GM12873 (cell line): ENCODE data around the gene BCO1.

Experiments
- TF ChIP-seq, protein P1 (sequence below): IDR thresholded peaks from 2 replicates; pipeline ENCODE4 v1.5.1; 2012; ENCODE audit warnings: low read depth, mild to moderate bottlenecking, moderate library complexity, low read length, control low read depth; ENCODE audit not compliant: insufficient read depth; ENCODE audit errors: missing control alignments

BCO1 gene

DNA sequence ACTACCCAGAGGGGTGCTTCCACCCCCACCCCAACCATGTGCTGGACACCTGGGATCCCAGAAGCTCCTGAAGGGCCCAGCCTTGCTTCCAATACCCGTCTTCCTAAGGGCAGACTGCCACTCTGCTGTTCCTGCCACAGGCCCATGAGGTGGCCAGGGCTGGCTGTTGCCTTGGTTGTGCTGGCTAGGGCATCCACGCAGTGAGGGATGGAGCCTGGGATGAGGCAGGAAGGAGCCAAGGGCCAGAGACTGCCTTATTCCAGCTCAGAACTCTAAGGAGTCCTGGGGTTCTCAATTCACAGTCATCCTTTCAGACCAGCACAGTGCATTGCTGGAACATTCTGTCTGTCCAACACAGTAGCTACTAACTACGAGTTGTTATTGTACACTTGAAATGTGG, 37.8 kb downstream of the BCO1 start:
- TF ChIP-seq, protein P1, sequence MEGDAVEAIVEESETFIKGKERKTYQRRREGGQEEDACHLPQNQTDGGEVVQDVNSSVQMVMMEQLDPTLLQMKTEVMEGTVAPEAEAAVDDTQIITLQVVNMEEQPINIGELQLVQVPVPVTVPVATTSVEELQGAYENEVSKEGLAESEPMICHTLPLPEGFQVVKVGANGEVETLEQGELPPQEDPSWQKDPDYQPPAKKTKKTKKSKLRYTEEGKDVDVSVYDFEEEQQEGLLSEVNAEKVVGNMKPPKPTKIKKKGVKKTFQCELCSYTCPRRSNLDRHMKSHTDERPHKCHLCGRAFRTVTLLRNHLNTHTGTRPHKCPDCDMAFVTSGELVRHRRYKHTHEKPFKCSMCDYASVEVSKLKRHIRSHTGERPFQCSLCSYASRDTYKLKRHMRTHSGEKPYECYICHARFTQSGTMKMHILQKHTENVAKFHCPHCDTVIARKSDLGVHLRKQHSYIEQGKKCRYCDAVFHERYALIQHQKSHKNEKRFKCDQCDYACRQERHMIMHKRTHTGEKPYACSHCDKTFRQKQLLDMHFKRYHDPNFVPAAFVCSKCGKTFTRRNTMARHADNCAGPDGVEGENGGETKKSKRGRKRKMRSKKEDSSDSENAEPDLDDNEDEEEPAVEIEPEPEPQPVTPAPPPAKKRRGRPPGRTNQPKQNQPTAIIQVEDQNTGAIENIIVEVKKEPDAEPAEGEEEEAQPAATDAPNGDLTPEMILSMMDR, result no peak

DNA sequence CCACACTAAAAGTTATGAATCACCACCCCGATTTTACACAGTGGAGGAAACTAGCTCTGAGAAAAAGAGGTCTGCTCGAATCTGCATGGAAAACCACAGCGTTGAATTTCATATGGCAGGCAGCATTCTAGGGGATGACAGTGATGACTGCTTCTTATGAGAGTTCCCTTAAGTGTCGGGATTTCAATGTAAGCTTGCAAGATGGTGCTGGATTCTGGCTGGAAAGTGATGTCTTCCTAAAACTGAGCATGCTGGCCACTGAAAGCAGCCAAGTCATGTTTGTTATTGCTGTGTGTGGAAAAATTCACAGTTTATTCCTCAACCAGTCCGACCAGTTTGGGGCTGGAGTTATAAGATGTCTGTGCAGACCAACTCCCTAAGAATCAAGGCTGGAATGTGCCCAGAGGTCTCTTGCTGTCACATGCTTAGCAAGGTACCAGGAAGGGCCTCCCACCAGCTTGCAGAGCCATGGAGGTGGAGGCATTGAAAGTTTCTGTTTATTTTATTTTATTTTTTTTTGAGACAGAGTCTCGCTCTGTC, 39.1 kb downstream of the BCO1 start:
- TF ChIP-seq, protein P1, result no peak

DNA sequence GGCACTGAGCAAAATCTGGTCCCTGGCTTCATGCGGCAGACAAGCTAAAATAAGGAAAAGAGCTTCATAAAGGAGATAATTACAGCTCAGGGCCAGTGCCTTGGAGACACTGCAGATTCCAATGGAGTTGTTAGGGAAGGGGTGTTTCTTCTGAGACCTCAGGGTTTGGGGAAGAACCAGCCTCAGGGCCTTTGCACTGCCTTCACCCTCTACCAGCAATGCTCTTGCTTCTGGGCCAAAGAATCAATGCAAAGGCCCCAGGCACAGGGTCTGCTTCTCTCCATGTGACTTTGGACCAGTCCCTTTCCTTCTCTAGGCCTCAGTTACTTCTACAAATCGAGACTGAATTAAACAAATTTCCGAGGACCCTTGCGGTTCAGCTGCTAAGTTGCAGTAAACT, 40.0 kb downstream of the BCO1 start:
- TF ChIP-seq, protein P1, result no peak

DNA sequence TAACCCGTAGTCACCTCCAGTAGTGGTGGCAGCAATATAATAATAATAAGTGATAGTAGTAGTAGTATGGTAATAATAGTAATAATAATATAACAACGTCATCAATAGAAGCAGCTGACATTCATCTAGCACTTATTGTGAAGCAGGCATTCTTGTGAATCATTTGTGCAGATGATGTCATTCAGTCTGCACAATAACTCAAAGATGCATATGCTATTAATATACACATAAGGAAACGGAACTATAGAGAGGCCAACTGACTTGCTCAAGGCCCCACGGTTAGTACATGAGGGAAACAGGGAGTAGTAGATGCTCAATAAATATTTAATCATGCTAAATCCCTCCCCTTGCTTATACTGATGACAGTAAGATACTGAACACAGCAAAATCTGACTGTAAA, 40.9 kb downstream of the BCO1 start:
- TF ChIP-seq, protein P1, result no peak

DNA sequence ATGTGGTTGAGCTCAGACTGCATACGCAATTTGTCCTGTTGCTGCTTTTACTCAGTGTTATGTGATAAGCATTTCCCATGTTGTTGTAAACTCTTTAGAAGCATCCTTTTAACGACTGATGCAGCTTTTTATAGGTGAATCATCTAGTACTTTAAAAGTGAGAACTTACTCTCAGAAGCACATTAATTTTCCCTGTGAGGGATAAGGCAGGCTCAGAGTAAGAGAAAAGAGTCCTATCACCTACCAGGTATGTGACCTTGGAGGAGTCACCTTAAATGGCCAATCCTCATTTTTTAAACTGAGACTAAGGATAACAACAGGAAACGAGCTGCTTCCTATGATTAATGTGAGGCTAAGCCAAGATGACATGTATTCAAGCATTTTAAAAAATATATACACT, 41.9 kb downstream of the BCO1 start:
- TF ChIP-seq, protein P1, result no peak

DNA sequence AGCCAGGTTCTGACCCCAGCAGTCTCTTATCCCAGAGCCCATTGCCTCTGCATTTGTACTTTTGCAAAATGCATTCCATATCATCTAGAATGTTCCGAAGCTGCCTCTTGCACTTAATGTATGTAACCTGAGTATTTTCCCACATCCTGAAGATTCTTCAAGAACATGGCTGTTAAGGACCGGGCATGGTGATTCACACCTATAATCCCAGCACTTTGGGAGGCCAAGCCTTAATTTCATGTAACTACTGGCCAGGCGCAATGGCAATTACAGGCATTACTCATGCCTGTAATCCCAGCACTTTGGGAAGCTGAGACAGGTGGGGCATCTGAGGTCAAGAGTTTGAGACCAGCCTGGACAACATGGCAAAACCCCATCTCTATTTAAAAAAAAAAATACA, 44.6 kb downstream of the BCO1 start:
- TF ChIP-seq, protein P1, result no peak

DNA sequence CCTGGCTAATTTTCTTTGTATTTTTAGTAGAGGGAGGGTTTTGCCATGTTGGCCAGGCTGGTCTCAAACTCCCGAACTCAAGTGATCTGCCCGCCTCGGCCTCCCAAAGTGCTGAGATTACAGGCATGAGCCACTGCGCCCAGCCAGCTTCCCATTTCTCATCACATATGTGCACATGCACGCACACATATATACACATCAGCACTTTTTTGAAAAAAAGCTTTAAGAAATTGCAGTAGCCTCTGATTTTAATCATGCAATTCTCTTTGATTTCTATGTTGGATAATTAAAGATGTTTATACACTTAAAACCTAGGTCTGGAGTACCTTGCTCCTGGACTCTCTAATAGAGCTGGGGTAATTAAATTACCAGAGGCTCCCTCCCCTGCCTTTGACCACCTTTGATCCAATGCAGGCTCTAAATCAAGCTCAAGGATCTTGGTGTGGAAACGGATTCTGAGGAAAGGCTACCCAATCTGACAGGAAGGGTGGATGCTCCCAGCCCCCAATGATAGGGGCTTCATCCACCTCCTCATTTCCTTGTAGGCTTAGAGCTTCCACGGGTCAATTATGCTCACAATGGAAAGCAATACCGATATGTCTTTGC, 46.6 kb downstream of the BCO1 start:
- TF ChIP-seq, protein P1, result no peak

DNA sequence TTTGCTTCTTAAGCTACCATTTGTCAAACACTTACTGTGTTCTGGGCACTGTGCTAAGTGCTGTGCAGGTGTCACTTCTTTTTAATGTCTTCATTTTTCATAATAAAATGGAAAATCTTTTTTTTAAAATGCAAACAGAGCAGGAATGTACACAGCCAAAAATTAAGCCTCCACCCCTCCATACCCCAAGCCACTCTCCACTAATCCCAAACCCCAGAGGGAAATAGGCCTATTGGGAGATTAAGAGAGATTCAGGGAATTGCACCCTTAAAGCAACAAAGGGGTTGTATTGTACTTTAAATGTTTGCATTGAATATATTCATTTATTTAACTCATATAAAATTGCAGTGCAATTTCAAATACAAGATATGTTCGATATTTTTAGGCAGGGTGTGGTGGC, 47.7 kb downstream of the BCO1 start:
- TF ChIP-seq, protein P1, result no peak
